Peyer's patch (tissue), 4 donors: Measurements from ENCODE around the gene NENF. TPM values are rescaled to one million over a fixed set of nuclear protein-coding genes. Genes with fewer than 3 reads are reported as not detected.
"Not testable (repeated sequence)": the region's sequence is repeated elsewhere in the genome, so short reads cannot be mapped to it uniquely, and the experiment has no call there.

Source experiments
- DNase-seq, 3 donors: peaks; one replicate each; pipeline ENCODE4 v3.0.0-alpha.2; 2017 to 2019
- H3K27ac ChIP-seq, 4 donors: fragments of 200-600 bp; sonication (generic); one replicate each; pipeline ENCODE4 v1.5.1; 2016 to 2019
- H3K27me3 ChIP-seq, 2 donors: fragments of 200-600 bp; sonication (generic); one replicate each; pipeline ENCODE4 v1.5.1; 2019
- H3K36me3 ChIP-seq, 3 donors: fragments of 200-600 bp; sonication (generic); one replicate each; pipeline ENCODE4 v1.5.1; 2016 to 2019
- H3K4me1 ChIP-seq, 4 donors: fragments of 200-600 bp; sonication (generic); one replicate each; pipeline ENCODE4 v1.5.1; 2016 to 2019
- H3K4me3 ChIP-seq, 4 donors: fragments of 200-600 bp; sonication (generic); 1 replicate in 3 of 4; 2 replicates in 1 of 4; pipeline ENCODE4 v1.5.1; 2016 to 2019; ENCODE audit warnings: mild to moderate bottlenecking in 1 of 4
- H3K9me3 ChIP-seq, 4 donors: fragments of 200-600 bp; sonication (generic); one replicate each; pipeline ENCODE4 v1.5.1; 2016 to 2019; ENCODE audit warnings: mild to moderate bottlenecking in 1 of 4
- CTCF ChIP-seq, 6 experiments: fragments of 450-650 bp in 4 of 6; fragments of 200-600 bp in 2 of 6; sonication (generic) in 1 of 6; IDR thresholded peaks; one replicate each; pipeline ENCODE4 v1.5.1; 2017 to 2019; ENCODE audit warnings: antibody characterized with exemption in 6 of 6, mild to moderate bottlenecking in 3 of 6, moderate library complexity in 1 of 6
- POLR2A ChIP-seq, 2 donors: fragments of 450-650 bp; IDR thresholded peaks; one replicate each; pipeline ENCODE4 v1.5.1; 2017; ENCODE audit warnings: antibody characterized with exemption in 2 of 2, mild to moderate bottlenecking in 2 of 2, moderate library complexity in 2 of 2
- total RNA-seq, 4 donors: library from RNA; depleted of rRNA; stranded (reverse); fragments of >200 nt; gene quantifications; one replicate each; pipeline ENCODE4 v1.1.0, GENCODE V29; 2016

NENF gene
- total RNA-seq, 4 donors from 2014 or later, result 28.2 to 61.9 (median 34.2) TPM

GRCh38 chr1:212471286-212471685 is 38.6 kb downstream of the NENF start:
- Histone ChIP-seq H3K9me3 (no peaks in the 10 kb centered on the region), H3K27me3 (no peaks in the 10 kb centered on the region), H3K27ac (no peak overlapping the region), H3K4me1 (no peaks in the 10 kb centered on the region), H3K4me3 (no peak overlapping the region), H3K36me3 (no peaks in the 10 kb centered on the region)
- DNase-seq, result no peak
- TF ChIP-seq POLR2A (IDR thresholded peaks at IDR 0.05) (no peak), CTCF (IDR thresholded peaks at IDR 0.05) (no peak)

GRCh38 chr1:212471891-212472675 is 39.4 kb downstream of the NENF start:
- no peak overlapping the region for H3K27ac ChIP-seq
- DNase-seq, result peak in 1 of 3 donors; percentile 24
- no peaks in the 10 kb centered on the region for H3K9me3 ChIP-seq
- no peak for TF ChIP-seq POLR2A (IDR thresholded peaks at IDR 0.05)
- no peak for TF ChIP-seq CTCF (IDR thresholded peaks at IDR 0.05)
- H3K4me1 ChIP-seq, result no peaks in the 10 kb centered on the region
- H3K27me3 ChIP-seq, result no peaks in the 10 kb centered on the region
- no peak overlapping the region for H3K4me3 ChIP-seq
- H3K36me3 ChIP-seq, result no peaks in the 10 kb centered on the region

GRCh38 chr1:212473729-212474128 is 41.0 kb downstream of the NENF start:
- H3K9me3 ChIP-seq, result no peaks in the 10 kb centered on the region
- no peak for TF ChIP-seq POLR2A (IDR thresholded peaks at IDR 0.05)
- no peak for DNase-seq

GRCh38 chr1:212475151-212475550 is 42.4 kb downstream of the NENF start:
- Histone ChIP-seq H3K4me1 (no peaks in the 10 kb centered on the region), H3K36me3 (no peaks in the 10 kb centered on the region), H3K9me3 (no peaks in the 10 kb centered on the region), H3K4me3 (no peak overlapping the region), H3K27ac (no peak overlapping the region), H3K27me3 (no peaks in the 10 kb centered on the region)
- peak in 1 of 3 donors; percentile 7 for DNase-seq
- no peak for TF ChIP-seq CTCF (IDR thresholded peaks at IDR 0.05)

More at GRCh38 chr1:212473729-212474128, 41.0 kb downstream of the NENF start:
- Histone ChIP-seq H3K36me3 (no peaks in the 10 kb centered on the region), H3K27ac (no peak overlapping the region), H3K27me3 (no peaks in the 10 kb centered on the region), H3K4me1 (no peaks in the 10 kb centered on the region), H3K4me3 (no peak overlapping the region)

- not testable (repeated sequence) for H3K9me3 ChIP-seq, H3K4me3 ChIP-seq, H3K4me1 ChIP-seq, H3K27ac ChIP-seq, H3K27me3 ChIP-seq, DNase-seq, H3K36me3 ChIP-seq
Measured at GRCh38 chr1:212475831-212476230, 43.1 kb downstream of the NENF start.

- TF ChIP-seq CTCF (IDR thresholded peaks at IDR 0.05), result peak; percentile 56 to 95 (median 90)
- TF ChIP-seq POLR2A (IDR thresholded peaks at IDR 0.05), result no peak
- Histone ChIP-seq H3K4me1 (peaks cover 0 to 3% (median 0%) of the 10 kb centered on the region in 4 donors), H3K27me3 (no peaks in the 10 kb centered on the region), H3K4me3 (no peak overlapping the region), H3K27ac (peak overlapping the region in 2 of 4 donors; percentile 72 to 74), H3K9me3 (no peaks in the 10 kb centered on the region), H3K36me3 (no peaks in the 10 kb centered on the region)
- DNase-seq, result peak; percentile 65 to 93 (median 82)
Measured at GRCh38 chr1:212477014-212477679, 44.4 kb downstream of the NENF start.
